ENCODE results near the gene LGR5. TPM values are rescaled to one million over a fixed set of nuclear protein-coding genes. Genes with fewer than 3 reads are reported as not detected.
"Not testable (repeated sequence)": the region's sequence is repeated elsewhere in the genome, so short reads cannot be mapped to it uniquely, and the experiment has no call there.

Gene LGR5
- polyA plus RNA-seq, 4 donors, result 16.5 to 21.1 (median 18.8) TPM

- DNase-seq (ENCODE audit: low read depth in 4 of 4, low spot score in 3 of 4), result no peak
Observed at GRCh38 chr12:71546322-71546861, 106.8 kb downstream of the LGR5 start.

DNA sequence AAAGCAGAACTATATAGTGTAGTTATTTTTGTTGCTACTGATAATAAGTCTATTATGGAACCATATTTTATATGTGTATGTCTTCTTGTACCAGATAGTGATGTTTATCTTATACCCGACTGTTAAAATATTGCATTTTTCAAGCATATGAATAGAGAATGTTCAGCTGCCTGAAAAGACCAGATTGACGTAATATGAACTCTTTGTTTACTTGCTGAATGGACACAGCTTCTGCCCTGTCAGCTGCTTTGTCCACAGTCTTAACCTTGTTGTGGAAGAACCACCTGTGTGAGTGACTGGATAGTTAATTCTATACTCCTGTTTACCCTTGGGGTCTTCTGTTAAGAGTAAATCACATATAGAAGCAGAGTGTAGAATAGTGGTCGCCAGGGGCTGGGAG lies 109.3 kb downstream of the LGR5 start:
- no peak for DNase-seq (ENCODE audit: low read depth in 4 of 4, low spot score in 3 of 4)

GRCh38 chr12:71551529-71551928 lies 111.9 kb downstream of the LGR5 start:
- no peak for DNase-seq (ENCODE audit: low read depth in 4 of 4, low spot score in 3 of 4)

DNA sequence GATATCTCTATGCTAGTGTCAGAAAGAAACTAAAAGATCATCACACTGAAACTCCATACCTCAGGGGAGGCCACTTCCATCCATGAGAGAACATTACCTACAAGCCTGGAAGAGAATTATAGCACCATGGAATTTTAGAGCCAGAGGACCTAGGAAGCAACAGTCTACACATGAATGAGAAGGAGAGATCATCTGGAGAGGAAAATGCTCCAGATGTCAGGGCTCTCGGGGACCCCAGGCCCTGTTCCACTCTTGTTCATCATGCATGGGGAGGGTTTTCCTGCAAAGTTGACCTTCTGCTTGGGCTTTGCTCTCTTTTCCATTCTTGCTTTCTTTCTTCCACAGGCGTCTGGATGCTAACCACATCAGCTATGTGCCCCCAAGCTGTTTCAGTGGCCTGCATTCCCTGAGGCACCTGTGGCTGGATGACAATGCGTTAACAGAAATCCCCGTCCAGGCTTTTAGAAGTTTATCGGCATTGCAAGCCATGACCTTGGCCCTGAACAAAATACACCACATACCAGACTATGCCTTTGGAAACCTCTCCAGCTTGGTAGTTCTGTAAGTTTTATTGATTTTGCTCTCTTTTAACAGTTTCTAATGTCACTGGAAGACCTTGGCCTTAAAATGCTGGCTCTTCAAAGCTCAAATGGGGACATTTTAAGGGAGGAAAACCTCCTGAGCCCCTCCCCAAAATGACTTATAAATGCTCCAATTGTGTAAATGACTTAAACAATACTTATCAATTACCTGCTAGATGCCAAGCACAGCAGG lies 113.3 kb downstream of the LGR5 start:
- no peak for DNase-seq (ENCODE audit: low read depth in 4 of 4, low spot score in 3 of 4)

DNA sequence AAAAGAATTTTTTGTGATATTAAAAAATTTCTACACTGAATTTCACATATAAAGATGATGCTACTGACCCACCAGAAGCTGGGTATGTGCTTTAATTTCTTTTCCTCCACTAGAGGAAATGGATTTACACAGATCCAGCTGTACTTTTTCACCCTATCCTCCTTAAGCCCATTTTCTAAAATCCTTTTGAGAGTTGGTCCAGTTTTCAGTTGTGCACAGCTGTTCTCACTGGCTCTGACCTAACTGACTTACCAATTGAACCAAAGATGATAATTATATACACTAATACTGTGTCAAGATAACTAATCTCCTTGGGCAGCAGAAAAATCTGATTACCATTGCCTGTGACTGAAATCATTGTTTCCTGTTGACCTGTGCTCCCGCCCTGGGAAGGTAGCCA lies 115.6 kb downstream of the LGR5 start:
- DNase-seq (ENCODE audit: low read depth in 4 of 4, low spot score in 3 of 4), result no peak

DNA sequence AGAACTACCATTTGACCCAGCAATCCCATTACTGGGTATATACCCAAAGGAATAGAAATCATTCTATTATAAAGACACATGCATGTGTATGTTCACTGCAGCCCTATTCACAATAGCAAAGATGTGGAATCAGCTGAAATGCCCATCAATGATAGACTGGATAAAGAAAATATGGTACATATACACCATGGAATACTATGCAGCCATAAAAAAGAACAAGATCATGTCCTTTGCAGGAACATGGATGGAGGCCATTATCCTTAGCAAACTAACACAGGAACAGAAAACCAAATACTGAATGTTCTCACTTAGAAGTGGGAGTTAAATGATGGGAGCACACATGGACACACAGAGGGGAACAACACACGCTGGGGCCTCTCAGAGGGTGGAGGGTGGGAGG lies 116.2 kb downstream of the LGR5 start:
- DNase-seq (ENCODE audit: low read depth in 4 of 4, low spot score in 3 of 4), result not testable (repeated sequence)

DNA sequence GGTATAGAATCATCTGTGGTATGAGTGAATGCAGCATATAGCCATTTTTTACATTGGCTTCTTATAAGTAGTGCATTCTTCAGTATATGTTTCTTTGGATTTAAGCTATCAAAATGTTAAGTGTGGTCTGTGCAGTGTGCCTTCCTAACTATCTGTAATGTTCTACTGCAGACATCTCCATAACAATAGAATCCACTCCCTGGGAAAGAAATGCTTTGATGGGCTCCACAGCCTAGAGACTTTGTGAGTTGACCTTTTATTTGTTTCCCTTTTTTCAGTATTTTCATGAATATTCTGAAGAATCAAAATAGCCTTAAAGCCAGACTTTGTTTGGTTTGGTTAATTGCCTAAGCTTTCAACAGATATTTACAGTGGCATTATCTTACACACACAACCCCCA lies 116.8 kb downstream of the LGR5 start:
- DNase-seq (ENCODE audit: low read depth in 4 of 4, low spot score in 3 of 4), result no peak

- no peak for DNase-seq (ENCODE audit: low read depth in 4 of 4, low spot score in 3 of 4)
Observed at GRCh38 chr12:71556875-71557274, 117.3 kb downstream of the LGR5 start.

GRCh38 chr12:71558445-71558844 lies 118.8 kb downstream of the LGR5 start:
- no peak for DNase-seq (ENCODE audit: low read depth in 4 of 4, low spot score in 3 of 4)

DNA sequence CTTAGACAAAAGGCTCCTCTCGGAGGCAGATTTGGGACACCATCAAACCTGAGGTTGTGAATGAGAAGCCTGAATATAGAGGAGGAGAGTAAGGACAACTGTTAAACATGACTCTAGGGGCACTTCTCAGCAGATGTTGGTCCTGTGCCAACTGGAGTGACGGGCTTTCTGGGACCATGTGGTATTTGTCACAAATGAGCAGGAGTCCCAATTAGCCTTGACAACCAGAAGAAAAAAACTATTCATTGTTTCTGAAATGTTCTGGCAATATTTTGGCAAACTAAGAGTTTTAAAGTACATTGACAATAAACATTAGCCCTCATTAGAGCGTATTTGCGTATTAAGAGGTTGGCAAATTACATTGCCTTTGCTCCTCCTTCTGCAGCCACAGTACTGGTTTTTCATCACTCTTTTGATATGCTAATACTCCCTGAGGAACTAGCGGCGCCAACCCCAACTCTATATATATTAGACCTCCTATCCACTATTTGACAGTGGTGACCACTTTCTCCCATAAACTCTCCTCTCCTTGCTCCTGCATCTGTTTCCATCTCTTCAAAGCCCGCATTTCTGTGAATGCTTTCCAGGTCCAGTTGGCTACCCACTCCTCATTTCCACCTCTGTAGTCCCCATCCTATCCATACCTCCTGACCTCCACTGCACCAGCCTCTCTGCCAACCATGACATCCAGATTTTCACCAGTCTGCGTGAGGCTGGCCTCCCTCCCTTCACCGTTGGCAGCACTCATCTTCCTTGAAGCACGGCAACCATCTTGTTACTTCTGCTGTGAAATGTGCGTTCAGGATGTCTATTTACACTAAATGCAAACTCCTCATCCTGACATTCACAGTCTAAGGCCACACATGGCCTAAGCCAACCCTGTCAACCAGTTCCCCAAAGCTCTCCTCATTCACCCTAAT lies 123.3 kb downstream of the LGR5 start:
- DNase-seq (ENCODE audit: low read depth in 4 of 4, low spot score in 3 of 4), result no peak

DNA sequence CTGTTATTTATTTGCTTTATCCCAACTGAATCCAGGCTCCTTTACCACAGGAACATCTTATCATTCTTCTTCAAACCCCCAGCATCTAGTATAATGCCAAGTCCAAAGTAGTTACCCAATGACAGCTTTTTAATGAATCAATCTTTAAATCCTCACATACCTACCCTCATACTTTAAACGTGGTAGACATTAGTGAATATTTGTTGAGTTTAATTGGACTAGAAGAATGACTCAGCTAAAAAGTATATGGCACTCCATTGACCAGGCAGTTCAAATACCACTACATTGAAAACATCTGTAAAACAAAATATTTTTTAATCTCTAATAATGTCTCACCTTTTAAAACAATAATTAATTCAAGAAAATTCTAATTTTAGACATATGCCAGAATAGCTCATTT lies 125.9 kb downstream of the LGR5 start:
- DNase-seq (ENCODE audit: low read depth in 4 of 4, low spot score in 3 of 4), result no peak

DNA sequence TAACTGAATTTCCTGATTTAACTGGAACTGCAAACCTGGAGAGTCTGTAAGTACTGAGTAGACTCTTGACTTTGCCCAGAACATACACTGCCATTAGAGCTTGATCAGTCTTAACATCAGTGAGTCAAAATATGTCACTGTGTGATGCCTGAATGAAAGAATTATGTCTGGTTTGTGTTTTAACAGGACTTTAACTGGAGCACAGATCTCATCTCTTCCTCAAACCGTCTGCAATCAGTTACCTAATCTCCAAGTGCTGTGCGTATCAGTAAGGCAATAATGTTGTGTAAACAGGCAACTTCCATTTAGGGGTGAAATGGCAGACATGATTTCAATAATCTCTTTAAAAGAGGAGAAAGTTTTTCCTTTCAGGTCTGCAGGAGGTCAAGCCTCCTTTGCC lies 127.1 kb downstream of the LGR5 start:
- DNase-seq (ENCODE audit: low read depth in 4 of 4, low spot score in 3 of 4), result no peak

DNA sequence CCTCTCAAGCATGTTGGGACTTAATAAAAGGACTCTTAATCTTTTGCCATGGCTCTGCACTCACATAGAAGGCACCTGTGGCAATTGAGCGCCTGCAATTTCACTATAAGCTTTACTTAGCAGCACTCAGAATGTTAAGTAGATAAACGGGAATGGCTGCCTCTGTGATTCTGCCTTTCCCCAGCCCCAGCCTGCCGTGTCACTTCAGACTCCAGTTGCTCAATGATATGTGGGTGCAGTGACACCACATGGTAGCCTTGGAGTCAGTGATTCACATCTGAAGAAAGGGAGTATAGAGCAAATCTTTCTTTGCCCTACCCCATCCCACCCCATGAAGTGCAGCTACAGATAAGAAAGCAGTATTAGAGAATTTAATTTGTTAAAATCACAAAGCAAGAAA lies 127.9 kb downstream of the LGR5 start:
- no peak for DNase-seq (ENCODE audit: low read depth in 4 of 4, low spot score in 3 of 4)

GRCh38 chr12:71569885-71570284 lies 130.3 kb downstream of the LGR5 start:
- not testable (repeated sequence) for DNase-seq (ENCODE audit: low read depth in 4 of 4, low spot score in 3 of 4)

- no peak for DNase-seq (ENCODE audit: low read depth in 4 of 4, low spot score in 3 of 4)
Observed at GRCh38 chr12:71576496-71576895, 136.9 kb downstream of the LGR5 start.

GRCh38 chr12:71578694-71579258 lies 139.2 kb downstream of the LGR5 start:
- DNase-seq (ENCODE audit: low read depth in 4 of 4, low spot score in 3 of 4), result no peak

- no peak for DNase-seq (ENCODE audit: low read depth in 4 of 4, low spot score in 3 of 4)
Observed at GRCh38 chr12:71581206-71581605, 141.6 kb downstream of the LGR5 start.

DNA sequence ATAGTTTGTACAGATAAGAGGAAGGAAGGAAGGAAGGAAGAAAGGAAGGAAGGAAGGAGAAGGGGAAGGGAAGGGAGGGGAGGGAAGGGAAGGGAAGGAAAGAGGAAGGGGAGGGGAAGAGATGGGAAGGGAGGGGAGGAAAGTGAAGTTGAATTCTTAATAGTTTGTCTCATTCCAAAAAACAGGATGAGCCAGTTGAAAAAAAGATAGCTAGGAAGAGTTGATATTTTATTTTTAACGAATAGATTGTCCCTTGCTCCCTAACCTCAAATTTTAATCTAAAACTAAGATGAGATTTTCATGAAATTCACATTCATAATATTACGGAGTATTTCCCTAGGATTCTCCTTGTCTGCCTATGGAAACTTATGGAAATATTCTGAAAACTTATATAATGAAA lies 143.3 kb downstream of the LGR5 start:
- DNase-seq (ENCODE audit: low read depth in 4 of 4, low spot score in 3 of 4), result no peak

- DNase-seq (ENCODE audit: low read depth in 4 of 4, low spot score in 3 of 4), result no peak
Observed at GRCh38 chr12:71584356-71584755, 144.8 kb downstream of the LGR5 start.

- DNase-seq (ENCODE audit: low read depth in 4 of 4, low spot score in 3 of 4), result no peak
Observed at GRCh38 chr12:71585218-71585617, 145.6 kb downstream of the LGR5 start.

DNA sequence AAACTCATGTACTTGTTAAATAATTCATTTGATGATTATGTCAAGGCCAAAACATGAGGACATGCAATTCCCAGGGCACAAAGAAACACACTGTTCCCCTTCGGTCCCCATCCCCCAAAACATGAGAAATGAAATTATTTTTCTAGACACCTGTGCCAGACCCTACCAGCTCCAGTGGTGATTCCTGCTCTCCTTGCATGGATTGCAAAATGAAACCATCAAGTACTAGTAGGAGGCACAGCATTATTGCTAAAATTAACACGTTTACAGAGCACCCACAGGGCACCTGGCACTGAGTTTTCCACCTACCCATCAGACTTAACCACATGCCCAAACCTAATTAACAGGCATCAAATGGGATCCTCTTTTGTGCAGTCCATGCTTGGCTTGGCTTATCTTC lies 147.4 kb downstream of the LGR5 start:
- no peak for DNase-seq (ENCODE audit: low read depth in 4 of 4, low spot score in 3 of 4)

All from right renal pelvis (tissue), 4 donors.